Psoas muscle (tissue), 8 donors: ENCODE measurements around the gene MPHOSPH9. TPM values are rescaled to one million over a fixed set of nuclear protein-coding genes. Genes with fewer than 3 reads are reported as not detected.

Source experiments
- ATAC-seq, 4 donors: fragments of 200-7000 bp; cut with Tn5 transposase; one replicate each; pipeline ENCODE4 v1.9.1; 2020; ENCODE audit warnings: moderate library complexity in 3 of 4, mild to moderate bottlenecking in 2 of 4
- DNase-seq, 2 donors: peaks; one replicate each; pipeline ENCODE4 v3.0.0-alpha.2; 2020
- H3K27ac ChIP-seq: fragments of 200-600 bp; one replicate; pipeline ENCODE4 v1.8.0; 2022
- H3K27me3 ChIP-seq, 3 donors: fragments of 200-600 bp in 1 of 3; one replicate each; pipeline versions ENCODE4 v1.6.1 to v1.8.0; 2013 to 2022; ENCODE audit warnings: low read length in 2 of 3, mild to moderate bottlenecking in 2 of 3, moderate library complexity in 1 of 3; ENCODE audit not compliant: insufficient read depth in 3 of 3
- H3K36me3 ChIP-seq, 2 donors: fragments of 200-600 bp in 1 of 2; one replicate each; pipeline versions ENCODE4 v1.6.1 to v1.8.0; 2013 to 2022; ENCODE audit warnings: low read depth in 1 of 2, mild to moderate bottlenecking in 1 of 2, moderate library complexity in 1 of 2; ENCODE audit not compliant: insufficient read depth in 1 of 2
- H3K4me1 ChIP-seq: fragments of 200-600 bp; one replicate; pipeline ENCODE4 v1.8.0; 2022
- H3K4me3 ChIP-seq: fragments of 200-600 bp; one replicate; pipeline ENCODE4 v1.8.0; 2022; ENCODE audit warnings: mild to moderate bottlenecking
- H3K9me3 ChIP-seq: fragments of 200-600 bp; one replicate; pipeline ENCODE4 v1.8.0; 2022
- CTCF ChIP-seq: fragments of 200-600 bp; IDR thresholded peaks from one replicate; pipeline ENCODE4 v1.8.0; 2022; ENCODE audit warnings: antibody characterized with exemption
- WGBS, 3 donors: extraction: QIAGEN DNeasy Blood & Tissue Kit; methylation state at CpG; one replicate each; pipeline versions ENCODE4 v1.1.6 to v1.1.7; 2013; 5-methylcytosine and 5-hydroxymethylcytosine counted together
- intact Hi-C, 2 donors: fragments of 100-400 bp; cut with DNase I; formaldehyde crosslinking; loops; one replicate each; pipeline versions ENCODE4 v1.11.0 to v1.14.2; 2022
- polyA plus RNA-seq, 3 donors: library from polyadenylated mRNA; stranded (reverse); fragments of 200-250 nt; gene quantifications; one replicate each; pipeline ENCODE4 v1.2.3, GENCODE V29; 2013
- total RNA-seq, 4 donors: library from RNA; stranded (reverse); fragmentation: NEBNext Ultra II Directional in 2 of 4; extraction: Animal tissue kit (Norgen Biotek cat#: 25700) in 2 of 4; gene quantifications; one replicate each; pipeline versions ENCODE4 v1.2.1 to v1.2.4, GENCODE V29; 2021 to 2023
- donor health status: healthy with polysubstance abuse.
- donor health status: DM: no; HTN: no; CAD: no; lungs with moderate emphysema.
- donor health status: Bipolar disorder and iron deficiency.
- donor health status: healthy.
- donor health status: DM: yes; HTN: yes; CAD: no.
- donor health status: DM: no; HTN: no; CAD: no.
- donor health status: DM: no; HTN: no; CAD: no.
- donor health status: DM: yes; HTN: yes; CAD: no.

The MPHOSPH9 gene
- total and polyA plus RNA-seq, 7 donors, result 3.2 to 14.4 (median 8.7) TPM

- Histone ChIP-seq H3K4me3 (no peak overlapping the region), H3K9me3 (no peaks in the 10 kb centered on the region), H3K27me3 (peaks cover 0 to 2% (median 0%) of the 10 kb centered on the region in 3 donors), H3K36me3 (no peaks in the 10 kb centered on the region), H3K27ac (no peak overlapping the region), H3K4me1 (peaks cover 13% of the 10 kb centered on the region)
- WGBS, 3 donors, result 94 to 96% (median 95%) methylated on average over 7 of the region's 7 CpGs
- ATAC-seq (no peak), DNase-seq (no peak)
- no peak for TF ChIP-seq CTCF
- intact Hi-C loops, result no loop called here
These were observed 113.1 kb downstream of the MPHOSPH9 start for GRCh38 chr12:123119808-123120207.

DNA sequence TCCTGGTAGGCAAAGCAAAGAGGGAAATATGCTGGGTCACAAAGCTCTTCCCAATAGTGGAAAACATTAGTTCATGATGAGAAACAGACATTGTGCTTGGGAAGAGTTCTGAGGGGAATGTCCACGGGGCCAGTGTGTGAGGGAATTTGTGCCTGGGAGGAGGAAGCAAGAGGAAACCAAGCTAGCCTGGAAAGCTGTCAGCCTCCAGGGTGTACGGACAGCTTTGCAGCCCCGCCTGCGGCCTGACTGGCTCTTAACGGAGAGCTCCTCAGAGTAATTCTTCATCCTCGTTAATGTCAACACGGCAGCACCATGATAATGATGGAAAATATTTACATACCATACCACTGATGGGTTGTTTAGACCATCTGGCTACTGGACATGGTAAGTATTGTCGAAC lies 114.4 kb downstream of the MPHOSPH9 start:
- H3K4me1 ChIP-seq, result peaks cover 14% of the 10 kb centered on the region
- DNase-seq (no peak), ATAC-seq (no peak)
- no peaks in the 10 kb centered on the region for H3K36me3 ChIP-seq
- intact Hi-C loops, result no loop called here
- no peak overlapping the region for H3K4me3 ChIP-seq
- H3K27me3 ChIP-seq, result peaks cover 0 to 2% (median 0%) of the 10 kb centered on the region in 3 donors
- WGBS, 3 donors, result 90 to 95% (median 92%) methylated on average over 8 of the region's 8 CpGs
- no peak for TF ChIP-seq CTCF
- H3K27ac ChIP-seq, result no peak overlapping the region
- no peaks in the 10 kb centered on the region for H3K9me3 ChIP-seq

GRCh38 chr12:123115409-123116121 lies 117.4 kb downstream of the MPHOSPH9 start:
- DNase-seq (peak; percentile 53 to 69), ATAC-seq (peak; percentile 82 to 94 (median 88))
- 45 to 69% (median 61%) methylated on average over 8 of the region's 8 CpGs for WGBS, 3 donors
- Histone ChIP-seq H3K4me3 (no peak overlapping the region), H3K4me1 (peaks cover 14% of the 10 kb centered on the region), H3K36me3 (no peaks in the 10 kb centered on the region), H3K27ac (peak overlapping the region; percentile 28), H3K27me3 (peaks cover 0 to 2% (median 0%) of the 10 kb centered on the region in 3 donors), H3K9me3 (no peaks in the 10 kb centered on the region)
- intact Hi-C loops, result no loop called here
- TF ChIP-seq CTCF, result no peak

GRCh38 chr12:123114304-123115083 lies 118.4 kb downstream of the MPHOSPH9 start:
- Histone ChIP-seq H3K4me1 (peaks cover 18% of the 10 kb centered on the region), H3K4me3 (no peak overlapping the region), H3K9me3 (no peaks in the 10 kb centered on the region), H3K36me3 (no peaks in the 10 kb centered on the region), H3K27me3 (peaks cover 0 to 2% (median 0%) of the 10 kb centered on the region in 3 donors), H3K27ac (no peak overlapping the region)
- no peak for TF ChIP-seq CTCF
- DNase-seq (no peak), ATAC-seq (no peak)
- intact Hi-C loops, result no loop called here
- WGBS, 3 donors, result 72 to 75% (median 73%) methylated on average over 13 of the region's 13 CpGs
